Measurements from ENCODE around the gene COL2A1.

The COL2A1 gene

GRCh38 chr12:48029491-48030172, 25.4 kb upstream of the COL2A1 start:
- peak overlapping the region; percentile 21 for H3K4me3 Mint-ChIP-seq
- peak overlapping the region; percentile 97 for H3K27ac Mint-ChIP-seq
- H3K4me1 Mint-ChIP-seq: peaks cover 95% of the 10 kb centered on the region
- H3K9me3 Mint-ChIP-seq: no peaks in the 10 kb centered on the region
- no peaks in the 10 kb centered on the region for H3K36me3 Mint-ChIP-seq (ENCODE audit: low read depth)
- H3K27me3 Mint-ChIP-seq (ENCODE audit: low read depth, poor library complexity): no peaks in the 10 kb centered on the region
- DNase-seq: no peak
- TF ChIP-seq CTCF (IDR thresholded peaks at IDR 0.05): no peak

GRCh38 chr12:48028541-48029431, 24.5 kb upstream of the COL2A1 start:
- peak; percentile 41 for DNase-seq
- Mint-ChIP-seq H3K36me3 (ENCODE audit: low read depth) (no peaks in the 10 kb centered on the region), H3K9me3 (no peaks in the 10 kb centered on the region), H3K27ac (peak overlapping the region; percentile 97), H3K4me1 (peaks cover 98% of the 10 kb centered on the region), H3K4me3 (peak overlapping the region; percentile 37), H3K27me3 (ENCODE audit: low read depth, poor library complexity) (no peaks in the 10 kb centered on the region)
- TF ChIP-seq CTCF (IDR thresholded peaks at IDR 0.05): no peak

GRCh38 chr12:48027183-48028002, 23.1 kb upstream of the COL2A1 start:
- DNase-seq: peak; percentile 46
- peaks cover 99% of the 10 kb centered on the region for H3K4me1 Mint-ChIP-seq

GRCh38 chr12:48026060-48026827, 22.0 kb upstream of the COL2A1 start:
- Mint-ChIP-seq H3K9me3 (no peaks in the 10 kb centered on the region), H3K36me3 (ENCODE audit: low read depth) (no peaks in the 10 kb centered on the region), H3K4me3 (peak overlapping the region; percentile 45), H3K27me3 (ENCODE audit: low read depth, poor library complexity) (peaks cover 7% of the 10 kb centered on the region), H3K4me1 (peaks cover 100% of the 10 kb centered on the region), H3K27ac (peak overlapping the region; percentile 97)
- no peak for TF ChIP-seq CTCF (IDR thresholded peaks at IDR 0.05)
- no peak for DNase-seq

More at GRCh38 chr12:48027183-48028002, 23.1 kb upstream of the COL2A1 start:
- Mint-ChIP-seq H3K36me3 (ENCODE audit: low read depth) (no peaks in the 10 kb centered on the region), H3K4me3 (peak overlapping the region; percentile 64), H3K27me3 (ENCODE audit: low read depth, poor library complexity) (no peaks in the 10 kb centered on the region), H3K27ac (peak overlapping the region; percentile 97), H3K9me3 (no peaks in the 10 kb centered on the region)
- TF ChIP-seq CTCF (IDR thresholded peaks at IDR 0.05): no peak

GRCh38 chr12:48025281-48025680, 21.0 kb upstream of the COL2A1 start:
- Mint-ChIP-seq H3K36me3 (ENCODE audit: low read depth) (no peaks in the 10 kb centered on the region), H3K4me1 (peaks cover 96% of the 10 kb centered on the region), H3K27ac (no peak overlapping the region), H3K9me3 (no peaks in the 10 kb centered on the region), H3K4me3 (peak overlapping the region; percentile 64), H3K27me3 (ENCODE audit: low read depth, poor library complexity) (peaks cover 14% of the 10 kb centered on the region)
- no peak for DNase-seq
- no peak for TF ChIP-seq CTCF (IDR thresholded peaks at IDR 0.05)
